Measurements from ENCODE around the gene EHD3. TPM values are rescaled to one million over a fixed set of nuclear protein-coding genes. Genes with fewer than 3 reads are reported as not detected.

EHD3 gene
- under 1 TPM; 0.67 to 0.74 TPM for total RNA-seq

GRCh38 chr2:31233741-31234682, at the start of gene EHD3:
Gene EHD3, plus strand, starts transcription at chr2:31234152. Its CDS starts 470 bp downstream, at chr2:31234622.
- CTCF ChIA-PET, result interaction anchor here (0.9 kb wide), 1 partner anchor 99 kb away, joined by 4 read pairs; no protein-coding TSS in a partner anchor
- intact Hi-C loops (cut with micrococcal nuclease), result loop anchor here (2.0 to 5.0 kb wide), 3 partner anchors 91 to 1087 kb away; partner anchors contain the start of gene YPEL5
- H3K4me3 Mint-ChIP-seq, result peak within 1 kb of the TSS; percentile 64
- H3K4me1 Mint-ChIP-seq (ENCODE audit: low read depth), result peaks cover 14% of the 10 kb centered on the region
- DNase-seq, result peak; percentile 89
- H3K27me3 Mint-ChIP-seq (ENCODE audit: low read depth), result no peaks in the 10 kb centered on the region
- H3K9me3 Mint-ChIP-seq, result no peaks in the 10 kb centered on the region
- H3K36me3 Mint-ChIP-seq (ENCODE audit: low read depth), result no peaks in the 10 kb centered on the region
- no peak within 1 kb of the TSS for H3K27ac Mint-ChIP-seq

- H3K4me3 Mint-ChIP-seq, result no peak overlapping the region
- H3K4me1 Mint-ChIP-seq (ENCODE audit: low read depth), result no peaks in the 10 kb centered on the region
- H3K36me3 Mint-ChIP-seq (ENCODE audit: low read depth), result no peaks in the 10 kb centered on the region
- H3K27me3 Mint-ChIP-seq (ENCODE audit: low read depth), result no peaks in the 10 kb centered on the region
- CTCF ChIA-PET, result no interaction called here
- H3K9me3 Mint-ChIP-seq, result no peaks in the 10 kb centered on the region
- no peak overlapping the region for H3K27ac Mint-ChIP-seq
- no peak for DNase-seq
- intact Hi-C loops (cut with micrococcal nuclease), result no loop called here
Observed at GRCh38 chr2:31187166-31187565, 46.8 kb upstream of the EHD3 start.

- CTCF ChIA-PET, result no interaction called here
- no peak overlapping the region for H3K27ac Mint-ChIP-seq
Observed at GRCh38 chr2:31188131-31188530, 45.8 kb upstream of the EHD3 start.

GRCh38 chr2:31189141-31189540, 44.8 kb upstream of the EHD3 start:
- Mint-ChIP-seq H3K4me3 (no peak overlapping the region), H3K9me3 (no peaks in the 10 kb centered on the region), H3K36me3 (ENCODE audit: low read depth) (no peaks in the 10 kb centered on the region), H3K27ac (no peak overlapping the region), H3K4me1 (ENCODE audit: low read depth) (no peaks in the 10 kb centered on the region), H3K27me3 (ENCODE audit: low read depth) (no peaks in the 10 kb centered on the region)
- intact Hi-C loops (cut with micrococcal nuclease), result no loop called here
- CTCF ChIA-PET, result no interaction called here
- DNase-seq, result no peak

More at GRCh38 chr2:31188131-31188530, 45.8 kb upstream of the EHD3 start:
- Mint-ChIP-seq H3K9me3 (no peaks in the 10 kb centered on the region), H3K27me3 (ENCODE audit: low read depth) (no peaks in the 10 kb centered on the region), H3K4me3 (no peak overlapping the region), H3K36me3 (ENCODE audit: low read depth) (no peaks in the 10 kb centered on the region), H3K4me1 (ENCODE audit: low read depth) (no peaks in the 10 kb centered on the region)
- intact Hi-C loops (cut with micrococcal nuclease), result no loop called here
- no peak for DNase-seq

GRCh38 chr2:31190188-31190587, 43.8 kb upstream of the EHD3 start:
- DNase-seq, result no peak
- CTCF ChIA-PET, result no interaction called here
- intact Hi-C loops (cut with micrococcal nuclease), result no loop called here
- Mint-ChIP-seq H3K4me3 (no peak overlapping the region), H3K27me3 (ENCODE audit: low read depth) (no peaks in the 10 kb centered on the region), H3K36me3 (ENCODE audit: low read depth) (no peaks in the 10 kb centered on the region), H3K27ac (no peak overlapping the region), H3K4me1 (ENCODE audit: low read depth) (no peaks in the 10 kb centered on the region), H3K9me3 (no peaks in the 10 kb centered on the region)

- intact Hi-C loops (cut with micrococcal nuclease), result no loop called here
- no peak for DNase-seq
- no peak overlapping the region for H3K4me3 Mint-ChIP-seq
- no peaks in the 10 kb centered on the region for H3K4me1 Mint-ChIP-seq (ENCODE audit: low read depth)
- CTCF ChIA-PET, result no interaction called here
- H3K27me3 Mint-ChIP-seq (ENCODE audit: low read depth), result no peaks in the 10 kb centered on the region
- H3K27ac Mint-ChIP-seq, result no peak overlapping the region
- no peaks in the 10 kb centered on the region for H3K36me3 Mint-ChIP-seq (ENCODE audit: low read depth)
- no peaks in the 10 kb centered on the region for H3K9me3 Mint-ChIP-seq
Observed at GRCh38 chr2:31191931-31192330, 42.0 kb upstream of the EHD3 start.

- Mint-ChIP-seq H3K36me3 (ENCODE audit: low read depth) (no peaks in the 10 kb centered on the region), H3K9me3 (no peaks in the 10 kb centered on the region), H3K4me3 (no peak overlapping the region), H3K27me3 (ENCODE audit: low read depth) (no peaks in the 10 kb centered on the region), H3K27ac (no peak overlapping the region), H3K4me1 (ENCODE audit: low read depth) (no peaks in the 10 kb centered on the region)
- intact Hi-C loops (cut with micrococcal nuclease), result no loop called here
- CTCF ChIA-PET, result no interaction called here
- no peak for DNase-seq
Observed at GRCh38 chr2:31192396-31192795, 41.6 kb upstream of the EHD3 start.

GRCh38 chr2:31192851-31193392, 41.0 kb upstream of the EHD3 start:
- no peaks in the 10 kb centered on the region for H3K27me3 Mint-ChIP-seq (ENCODE audit: low read depth)
- no peaks in the 10 kb centered on the region for H3K36me3 Mint-ChIP-seq (ENCODE audit: low read depth)
- intact Hi-C loops (cut with micrococcal nuclease), result no loop called here
- CTCF ChIA-PET, result interaction anchor here (1.3 kb wide), 1 partner anchor 23 kb away, joined by 3 read pairs; no protein-coding TSS in a partner anchor
- no peak overlapping the region for H3K4me3 Mint-ChIP-seq
- DNase-seq, result no peak
- H3K27ac Mint-ChIP-seq, result no peak overlapping the region
- H3K9me3 Mint-ChIP-seq, result no peaks in the 10 kb centered on the region
- no peaks in the 10 kb centered on the region for H3K4me1 Mint-ChIP-seq (ENCODE audit: low read depth)

- CTCF ChIA-PET, result interaction anchor here (1.3 kb wide), 1 partner anchor 24 kb away, joined by 3 read pairs; no protein-coding TSS in a partner anchor
- Mint-ChIP-seq H3K4me1 (ENCODE audit: low read depth) (no peaks in the 10 kb centered on the region), H3K36me3 (ENCODE audit: low read depth) (no peaks in the 10 kb centered on the region), H3K27ac (no peak overlapping the region), H3K4me3 (no peak overlapping the region), H3K27me3 (ENCODE audit: low read depth) (no peaks in the 10 kb centered on the region), H3K9me3 (no peaks in the 10 kb centered on the region)
- intact Hi-C loops (cut with micrococcal nuclease), result no loop called here
- DNase-seq, result no peak
Observed at GRCh38 chr2:31193806-31194205, 40.1 kb upstream of the EHD3 start.

- no peak overlapping the region for H3K27ac Mint-ChIP-seq
- no peaks in the 10 kb centered on the region for H3K9me3 Mint-ChIP-seq
- no peaks in the 10 kb centered on the region for H3K36me3 Mint-ChIP-seq (ENCODE audit: low read depth)
- no peaks in the 10 kb centered on the region for H3K4me1 Mint-ChIP-seq (ENCODE audit: low read depth)
- CTCF ChIA-PET, result no interaction called here
- H3K27me3 Mint-ChIP-seq (ENCODE audit: low read depth), result no peaks in the 10 kb centered on the region
- no peak overlapping the region for H3K4me3 Mint-ChIP-seq
- intact Hi-C loops (cut with micrococcal nuclease), result no loop called here
- no peak for DNase-seq
Observed at GRCh38 chr2:31196622-31197021, 37.3 kb upstream of the EHD3 start.

- Mint-ChIP-seq H3K4me1 (ENCODE audit: low read depth) (no peaks in the 10 kb centered on the region), H3K9me3 (no peaks in the 10 kb centered on the region), H3K36me3 (ENCODE audit: low read depth) (no peaks in the 10 kb centered on the region), H3K27me3 (ENCODE audit: low read depth) (no peaks in the 10 kb centered on the region), H3K27ac (no peak overlapping the region), H3K4me3 (no peak overlapping the region)
- CTCF ChIA-PET, result no interaction called here
- no peak for DNase-seq
- intact Hi-C loops (cut with micrococcal nuclease), result no loop called here
Observed at GRCh38 chr2:31197166-31197565, 36.8 kb upstream of the EHD3 start.

- Mint-ChIP-seq H3K4me1 (ENCODE audit: low read depth) (no peaks in the 10 kb centered on the region), H3K27ac (no peak overlapping the region), H3K4me3 (no peak overlapping the region), H3K9me3 (no peaks in the 10 kb centered on the region), H3K27me3 (ENCODE audit: low read depth) (no peaks in the 10 kb centered on the region), H3K36me3 (ENCODE audit: low read depth) (no peaks in the 10 kb centered on the region)
- intact Hi-C loops (cut with micrococcal nuclease), result no loop called here
- CTCF ChIA-PET, result no interaction called here
- DNase-seq, result no peak
Observed at GRCh38 chr2:31197669-31198068, 36.3 kb upstream of the EHD3 start.

- Mint-ChIP-seq H3K4me3 (no peak overlapping the region), H3K9me3 (no peaks in the 10 kb centered on the region), H3K4me1 (ENCODE audit: low read depth) (no peaks in the 10 kb centered on the region), H3K27ac (no peak overlapping the region), H3K36me3 (ENCODE audit: low read depth) (no peaks in the 10 kb centered on the region), H3K27me3 (ENCODE audit: low read depth) (no peaks in the 10 kb centered on the region)
- DNase-seq, result no peak
- CTCF ChIA-PET, result interaction anchor here (0.5 kb wide), 1 partner anchor 155 kb away, joined by 3 read pairs; no protein-coding TSS in a partner anchor
- intact Hi-C loops (cut with micrococcal nuclease), result no loop called here
Observed at GRCh38 chr2:31199206-31199605, 34.7 kb upstream of the EHD3 start.

Measured in activated naive CD4-positive, alpha-beta T cell treated with anti-CD3 and anti-CD28 coated beads for 36 hours (primary cell).